GM12892 (cell line): ENCODE results near the gene CD300C.

Experiments used
- DNase-seq: peaks from one replicate; pipeline ENCODE4 v3.0.0; 2011; ENCODE audit not compliant: insufficient read length
- FAIRE-seq: peaks from 2 replicates; lab custom pipeline; 2011; peaks lifted over from hg19 to GRCh38; lab: Jason Lieb, UNC
- POLR2A ChIP-seq: IDR thresholded peaks from 2 replicates; pipeline ENCODE4 v1.6.1; 2011; ENCODE audit warnings: low read depth, low read length, control low read depth
- POLR2AphosphoS5 ChIP-seq: IDR thresholded peaks from 2 replicates; pipeline ENCODE4 v1.6.1; 2011; ENCODE audit warnings: low read depth, low read length, control low read depth
- TAF1 ChIP-seq: IDR thresholded peaks from 2 replicates; pipeline ENCODE4 v1.6.1; 2011; ENCODE audit warnings: low read depth, mild to moderate bottlenecking, control low read depth, low read length, borderline replicate concordance

CD300C gene

DNA sequence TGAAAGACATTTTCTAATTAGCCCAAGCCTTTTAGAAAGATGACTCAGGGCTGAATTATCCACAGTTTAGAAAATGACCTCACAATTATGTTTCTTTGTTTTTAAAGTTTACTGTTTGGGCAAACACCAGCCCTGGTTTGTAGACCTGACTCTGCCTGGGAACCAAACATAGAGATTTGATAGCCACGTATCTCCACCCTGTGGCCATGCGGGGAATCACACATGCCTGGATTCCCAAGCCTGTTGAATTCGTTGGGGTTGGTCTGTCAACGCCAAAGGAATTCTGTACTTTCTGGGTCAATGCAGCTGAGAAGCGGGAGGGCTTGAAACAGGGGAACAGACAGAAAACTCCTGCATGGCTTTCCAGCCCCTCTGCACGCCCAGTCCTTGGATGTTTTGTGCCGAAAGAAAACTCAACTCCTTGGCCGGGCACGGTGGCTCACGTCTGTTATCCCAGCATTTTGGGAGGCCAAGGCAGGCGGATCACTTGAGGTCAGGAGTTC lies 52.5 kb downstream of the CD300C start:
- peak; percentile 51 for DNase-seq
- peak; percentile 85 for FAIRE-seq
- TF ChIP-seq TAF1: no peak
- no peak for TF ChIP-seq POLR2AphosphoS5
- no peak for TF ChIP-seq POLR2A

DNA sequence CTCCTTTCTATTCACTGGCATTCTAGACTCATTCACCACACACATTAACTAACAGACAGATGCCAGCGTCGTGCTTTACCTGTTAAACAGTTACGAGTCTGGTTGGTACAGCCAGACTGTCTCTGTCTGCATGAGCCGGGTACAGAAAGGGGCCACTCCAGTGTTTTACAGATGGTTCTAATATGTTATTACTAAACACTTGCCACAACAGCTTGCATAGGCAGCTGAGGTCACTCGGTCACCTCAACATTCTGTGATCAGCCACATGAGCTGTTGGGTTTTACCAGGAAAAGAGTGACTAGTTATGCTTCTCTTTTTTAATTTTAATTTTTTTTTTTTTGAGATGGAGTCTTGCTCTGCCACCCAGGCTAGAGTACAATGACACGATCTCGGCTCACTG lies 54.3 kb downstream of the CD300C start:
- TF ChIP-seq TAF1: no peak
- TF ChIP-seq POLR2A: no peak
- TF ChIP-seq POLR2AphosphoS5: no peak
- no peak for FAIRE-seq
- no peak for DNase-seq
